ENCODE measurements around the gene SFMBT2. TPM values are rescaled to one million over a fixed set of nuclear protein-coding genes. Genes with fewer than 3 reads are reported as not detected.
A peak's percentile ranks its signal among the peaks of the same experiment; 100 is the strongest.

Gene SFMBT2
- total and polyA plus RNA-seq, 7 donors = 0.53 to 8.2 (median 3.0) TPM

GRCh38 chr10:7410301-7410861 lies 453 bp downstream of the SFMBT2 start:
- DNase-seq (peak in 1 of 2 donors; percentile 31), ATAC-seq (peak in 1 of 4 donors; percentile 12)
- H3K9me3 ChIP-seq = no peaks in the 10 kb centered on the region
- peak overlapping the region; percentile 77 for H3K4me3 ChIP-seq
- TF ChIP-seq CTCF (IDR thresholded peaks at IDR 0.05) = no peak
- H3K27me3 ChIP-seq (ENCODE audit: insufficient read depth in 3 of 3, low read length in 2 of 3) = peaks cover 0 to 8% (median 5%) of the 10 kb centered on the region in 3 donors
- intact Hi-C loops (cut with DNase I) = loop anchor here (10.0 kb wide), 4 partner anchors 496 to 746 kb away; no protein-coding TSS in a partner anchor
- H3K4me1 ChIP-seq = peaks cover 16% of the 10 kb centered on the region
- 0 to 1% (median 0%) methylated on average over 43 of the region's 43 CpGs for WGBS, 3 donors
- H3K27ac ChIP-seq = peak overlapping the region; percentile 81
- H3K36me3 ChIP-seq (ENCODE audit: insufficient read depth in 1 of 2, low read depth in 1 of 2) = no peaks in the 10 kb centered on the region

- ATAC-seq = peak in 1 of 4 donors; percentile 42
- no peak for TF ChIP-seq CTCF (IDR thresholded peaks at IDR 0.05)
- Histone ChIP-seq H3K36me3 (ENCODE audit: insufficient read depth in 1 of 2, low read depth in 1 of 2) (no peaks in the 10 kb centered on the region), H3K27ac (peak overlapping the region; percentile 81), H3K27me3 (ENCODE audit: insufficient read depth in 3 of 3, low read length in 2 of 3) (peaks cover 0 to 8% (median 5%) of the 10 kb centered on the region in 3 donors), H3K4me3 (peak overlapping the region; percentile 77), H3K4me1 (peaks cover 16% of the 10 kb centered on the region), H3K9me3 (no peaks in the 10 kb centered on the region)
- 0 to 1% (median 1%) methylated on average over 15 of the region's 15 CpGs for WGBS, 3 donors
- intact Hi-C loops (cut with DNase I) = loop anchor here (2.0 to 10.0 kb wide), 6 partner anchors 147 to 745 kb away; no protein-coding TSS in a partner anchor
- DNase-seq = no peak
Measured at GRCh38 chr10:7409732-7410168, 1.1 kb downstream of the SFMBT2 start.

GRCh38 chr10:7409045-7409731 lies 1.6 kb downstream of the SFMBT2 start:
- peak; percentile 33 to 62 (median 46) for ATAC-seq
- Histone ChIP-seq H3K27me3 (ENCODE audit: insufficient read depth in 3 of 3, low read length in 2 of 3) (peaks cover 0 to 8% (median 5%) of the 10 kb centered on the region in 3 donors), H3K9me3 (no peaks in the 10 kb centered on the region), H3K36me3 (ENCODE audit: insufficient read depth in 1 of 2, low read depth in 1 of 2) (no peaks in the 10 kb centered on the region), H3K4me3 (peak overlapping the region; percentile 77), H3K27ac (peak overlapping the region; percentile 81), H3K4me1 (peaks cover 16% of the 10 kb centered on the region)
- WGBS, 3 donors = 0 to 1% (median 0%) methylated on average over 38 of the region's 38 CpGs
- no peak for TF ChIP-seq CTCF (IDR thresholded peaks at IDR 0.05)
- peak in 1 of 2 donors; percentile 25 for DNase-seq
- intact Hi-C loops (cut with DNase I) = loop anchor here (2.0 to 5.0 kb wide), 2 partner anchors 147 to 148 kb away; no protein-coding TSS in a partner anchor

- TF ChIP-seq CTCF (IDR thresholded peaks at IDR 0.05) = peak; percentile 58
- peak; percentile 71 to 79 (median 72) for ATAC-seq
- WGBS, 3 donors = 0 to 1% (median 1%) methylated on average over 63 to 65 of the region's 65 CpGs
- Histone ChIP-seq H3K4me3 (peak overlapping the region; percentile 77), H3K27me3 (ENCODE audit: insufficient read depth in 3 of 3, low read length in 2 of 3) (peaks cover 0 to 8% (median 5%) of the 10 kb centered on the region in 3 donors), H3K27ac (peak overlapping the region; percentile 81), H3K4me1 (peaks cover 20% of the 10 kb centered on the region), H3K36me3 (ENCODE audit: insufficient read depth in 1 of 2, low read depth in 1 of 2) (no peaks in the 10 kb centered on the region), H3K9me3 (no peaks in the 10 kb centered on the region)
- peak; percentile 64 to 80 for DNase-seq
- intact Hi-C loops (cut with DNase I) = loop anchor here (2.0 to 5.0 kb wide), 2 partner anchors 146 to 148 kb away; no protein-coding TSS in a partner anchor
Measured at GRCh38 chr10:7408291-7409044, 2.4 kb downstream of the SFMBT2 start.
